Aorta (tissue), 5 donors: Measurements from ENCODE around the gene NOTO. TPM values are rescaled to one million over a fixed set of nuclear protein-coding genes. Genes with fewer than 3 reads are reported as not detected.

Source experiments
- ATAC-seq: fragments of 200-7000 bp; cut with Tn5 transposase; one replicate; pipeline ENCODE4 v1.9.1; 2022; ENCODE audit warnings: moderate library complexity; ENCODE audit not compliant: low FRiP score
- DNase-seq, 2 donors: peaks; one replicate each; pipeline ENCODE4 v3.0.0-alpha.2; 2020
- H3K27ac ChIP-seq, 2 donors: one replicate each; pipeline ENCODE4 v1.5.1; 2013; ENCODE audit warnings: low read length in 2 of 2, mild to moderate bottlenecking in 2 of 2, moderate library complexity in 2 of 2, control low read depth in 1 of 2, inconsistent platforms in 1 of 2, low read depth in 1 of 2
- H3K27me3 ChIP-seq, 2 donors: one replicate each; pipeline ENCODE4 v1.6.1; 2013; ENCODE audit warnings: control low read depth in 1 of 2, low read length in 1 of 2, mild to moderate bottlenecking in 1 of 2, moderate library complexity in 1 of 2; ENCODE audit not compliant: insufficient read depth in 2 of 2, control insufficient read depth in 1 of 2
- H3K36me3 ChIP-seq, 2 donors: one replicate each; pipeline ENCODE4 v1.6.1; 2013; ENCODE audit warnings: control low read depth in 1 of 2, low read length in 1 of 2, mild to moderate bottlenecking in 1 of 2; ENCODE audit not compliant: insufficient read depth in 2 of 2, control insufficient read depth in 1 of 2
- H3K4me1 ChIP-seq, 2 donors: one replicate each; pipeline ENCODE4 v1.6.1; 2013; ENCODE audit warnings: low read length in 2 of 2, control low read depth in 1 of 2, mild to moderate bottlenecking in 1 of 2, moderate library complexity in 1 of 2; ENCODE audit not compliant: insufficient read depth in 2 of 2, control insufficient read depth in 1 of 2
- H3K4me3 ChIP-seq, 2 donors: one replicate each; pipeline ENCODE4 v1.5.1; 2013; ENCODE audit warnings: low read length in 2 of 2, control low read depth in 1 of 2, mild to moderate bottlenecking in 1 of 2
- H3K9me3 ChIP-seq: one replicate; pipeline ENCODE4 v1.6.1; 2013; ENCODE audit warnings: mild to moderate bottlenecking, low read length; ENCODE audit not compliant: control insufficient read depth
- WGBS, 2 donors: extraction: QIAGEN DNeasy Blood & Tissue Kit; methylation state at CpG; one replicate each; pipeline ENCODE4 v1.1.7; 2013; 5-methylcytosine and 5-hydroxymethylcytosine counted together
- intact Hi-C, 2 donors: fragments of 100-400 bp; cut with DNase I; formaldehyde crosslinking; loops; one replicate each; pipeline versions ENCODE4 v1.14.2 to v1.15.0; 2022
- polyA plus RNA-seq, 2 donors: library from polyadenylated mRNA; stranded (reverse); fragments of 200-250 nt; gene quantifications; one replicate each; pipeline ENCODE4 v1.2.3, GENCODE V29; 2013
- total RNA-seq, 2 donors: library from RNA; stranded (reverse); fragmentation: NEBNext Ultra II Directional; extraction: Animal tissue kit (Norgen Biotek cat#: 25700); gene quantifications; one replicate each; pipeline ENCODE4 v1.2.1, GENCODE V29; 2021
- donor health status: healthy with polysubstance abuse.
- donor health status: Bipolar disorder and iron deficiency.
- donor health status: DM: no; HTN: no; CAD: no.
- donor health status: DM: no; HTN: no; CAD: no.
- donor health status: DM: yes; HTN: yes; CAD: no.

Gene NOTO
- total and polyA plus RNA-seq, 4 donors: not detected

DNA sequence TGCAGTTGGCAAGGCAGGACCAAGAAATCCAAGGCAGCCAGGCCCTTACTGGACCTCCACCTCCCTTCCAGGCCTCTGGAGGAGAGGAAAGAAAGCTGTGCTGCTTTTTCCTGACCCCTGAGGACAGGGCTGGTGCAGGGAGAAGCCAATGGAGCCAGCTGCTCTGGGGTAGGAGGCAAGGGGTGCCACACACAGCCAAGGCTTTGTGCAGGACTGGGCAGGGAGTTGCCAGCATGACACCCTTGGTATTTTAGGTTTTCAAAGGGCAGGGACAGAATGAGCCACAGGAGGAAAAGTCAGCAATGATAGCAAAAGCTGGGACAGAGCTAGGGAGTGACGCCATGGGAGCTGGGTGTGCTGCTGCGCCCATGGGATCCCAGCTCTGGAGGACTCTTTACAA is 54.6 kb downstream of the NOTO start:
- Histone ChIP-seq H3K4me3 (no peak overlapping the region), H3K27ac (no peak overlapping the region), H3K27me3 (no peaks in the 10 kb centered on the region), H3K36me3 (peaks cover 0 to 6% of the 10 kb centered on the region in 2 donors), H3K9me3 (no peaks in the 10 kb centered on the region), H3K4me1 (no peaks in the 10 kb centered on the region)
- intact Hi-C loops: no loop called here
- WGBS, 2 donors: 89% methylated on average over 2 of the region's 2 CpGs
- DNase-seq: no peak
- ATAC-seq: no peak

DNA sequence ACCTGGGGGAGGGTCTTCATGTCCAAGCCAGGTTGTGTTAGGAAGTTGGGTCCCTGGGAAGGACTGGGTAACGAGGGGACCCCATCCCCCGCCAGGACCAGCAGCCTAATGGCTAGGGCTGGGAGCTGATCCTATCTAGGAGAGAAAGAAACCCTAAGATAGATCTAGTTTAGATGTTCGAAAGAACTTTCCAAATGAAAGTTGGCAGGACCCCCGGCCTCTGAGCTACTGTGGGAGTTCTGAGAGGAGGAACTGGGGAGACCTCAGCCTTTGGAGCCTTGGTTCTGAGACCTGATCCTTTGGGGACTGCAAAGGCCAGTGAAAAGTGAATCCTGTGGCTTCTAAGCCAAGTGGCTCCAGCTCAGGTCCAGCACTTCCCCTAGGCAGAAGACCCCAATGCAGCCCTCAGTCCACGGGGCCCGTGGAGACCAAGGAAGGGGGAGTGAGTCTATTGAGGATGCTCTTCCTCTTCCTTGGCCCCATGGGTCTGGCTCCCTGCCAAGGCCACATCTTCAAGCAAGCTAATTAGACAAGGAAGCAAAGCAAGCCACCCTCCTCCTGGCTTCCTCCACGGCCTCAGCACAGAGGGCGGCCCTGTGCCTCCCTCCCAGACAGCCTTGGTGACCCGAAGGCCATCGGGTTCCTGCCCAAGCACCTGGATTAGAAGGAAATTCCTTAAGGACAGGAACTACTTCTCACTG is 55.2 kb downstream of the NOTO start:
- Histone ChIP-seq H3K27ac (no peak overlapping the region), H3K4me3 (no peak overlapping the region), H3K9me3 (no peaks in the 10 kb centered on the region), H3K36me3 (peaks cover 0 to 3% of the 10 kb centered on the region in 2 donors), H3K4me1 (no peaks in the 10 kb centered on the region), H3K27me3 (no peaks in the 10 kb centered on the region)
- ATAC-seq: no peak
- intact Hi-C loops: no loop called here
- peak in 1 of 2 donors; percentile 77 for DNase-seq
- 84 to 85% methylated on average over 10 of the region's 10 CpGs for WGBS, 2 donors

DNA sequence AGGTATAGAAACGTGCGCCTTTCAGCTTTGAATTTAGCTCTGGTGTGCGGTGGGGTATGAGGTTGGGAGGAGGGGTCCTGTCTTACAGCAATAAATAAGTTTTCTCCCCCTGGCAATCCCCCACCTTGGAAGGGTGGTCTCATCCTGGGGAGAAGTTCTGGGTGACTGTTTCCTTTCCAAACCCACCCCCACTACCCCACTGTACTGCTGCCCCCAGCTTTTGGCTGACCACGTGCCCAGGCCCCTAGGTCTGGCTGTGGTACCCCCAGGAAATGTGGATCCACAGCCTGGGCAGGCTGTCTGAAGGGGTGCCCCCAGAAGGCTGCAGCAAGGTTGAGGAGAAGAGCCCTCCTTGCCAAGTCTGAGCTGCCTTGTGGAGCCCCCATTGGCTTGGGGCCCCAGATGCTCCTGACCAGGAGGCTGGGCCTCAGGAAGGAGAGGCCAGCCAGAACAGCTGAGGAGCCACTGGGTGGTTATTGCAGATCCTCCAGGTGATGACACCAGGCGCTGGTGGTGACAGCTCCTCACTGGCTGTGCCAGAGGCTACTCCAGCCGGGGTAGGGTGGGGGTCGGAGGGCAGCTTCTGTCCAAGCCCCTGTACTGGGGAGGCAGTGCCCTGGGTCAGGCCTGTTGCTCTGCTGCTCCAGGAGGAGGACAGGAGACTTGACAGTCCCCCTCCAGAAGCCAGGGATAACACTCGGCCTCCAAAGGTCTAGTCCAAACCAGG is 56.0 kb downstream of the NOTO start:
- Histone ChIP-seq H3K4me3 (no peak overlapping the region), H3K27me3 (no peaks in the 10 kb centered on the region), H3K36me3 (peaks cover 0 to 1% of the 10 kb centered on the region in 2 donors), H3K27ac (no peak overlapping the region), H3K9me3 (no peaks in the 10 kb centered on the region), H3K4me1 (no peaks in the 10 kb centered on the region)
- DNase-seq (no peak), ATAC-seq (no peak)
- intact Hi-C loops: no loop called here
- 84 to 88% methylated on average over 8 of the region's 8 CpGs for WGBS, 2 donors

GRCh38 chr2:73258913-73259215 is 56.5 kb downstream of the NOTO start:
- Histone ChIP-seq H3K27me3 (no peaks in the 10 kb centered on the region), H3K9me3 (no peaks in the 10 kb centered on the region), H3K4me3 (no peak overlapping the region), H3K36me3 (peaks cover 0 to 1% of the 10 kb centered on the region in 2 donors), H3K27ac (no peak overlapping the region), H3K4me1 (no peaks in the 10 kb centered on the region)
- ATAC-seq (no peak), DNase-seq (no peak)
- WGBS, 2 donors: 96% methylated on average over 9 of the region's 9 CpGs
- intact Hi-C loops: no loop called here

- Histone ChIP-seq H3K27me3 (no peaks in the 10 kb centered on the region), H3K4me1 (no peaks in the 10 kb centered on the region), H3K4me3 (no peak overlapping the region), H3K27ac (no peak overlapping the region), H3K36me3 (no peaks in the 10 kb centered on the region), H3K9me3 (no peaks in the 10 kb centered on the region)
- DNase-seq (no peak), ATAC-seq (no peak)
- intact Hi-C loops: no loop called here
- WGBS, 2 donors: 90 to 91% methylated on average over 8 of the region's 8 CpGs
Measured at GRCh38 chr2:73259276-73259675, 56.9 kb downstream of the NOTO start.

DNA sequence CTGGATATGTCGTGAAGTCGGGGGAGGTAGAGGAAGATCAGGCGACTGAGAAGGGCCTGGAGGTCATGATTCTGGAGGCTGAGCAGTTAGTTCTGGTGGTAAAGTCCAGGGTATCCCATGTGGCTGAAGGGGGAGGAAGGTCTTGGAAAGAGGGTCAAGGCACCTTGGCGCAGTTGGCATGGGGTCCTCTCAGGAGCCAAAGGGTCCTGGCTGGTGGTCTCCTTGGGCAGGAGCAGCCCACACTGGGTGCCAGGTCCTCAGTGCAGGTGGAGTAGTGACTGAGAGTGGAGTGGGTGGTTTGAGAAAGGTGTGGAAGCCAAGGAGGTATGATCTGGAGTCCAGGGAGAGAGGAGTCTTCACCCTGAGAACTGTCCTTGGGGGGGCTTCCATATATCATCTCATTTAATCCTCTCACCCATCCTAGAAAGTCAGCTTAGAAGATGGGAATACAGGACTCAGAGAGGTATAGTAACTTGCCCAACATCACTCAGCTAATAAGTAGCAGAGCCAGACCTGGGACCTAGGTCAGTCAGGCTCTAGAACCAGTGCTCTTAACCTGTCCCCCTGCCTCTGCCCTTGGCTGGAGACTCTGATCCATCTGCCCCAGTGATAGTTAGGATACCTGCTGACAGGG is 57.4 kb downstream of the NOTO start:
- Histone ChIP-seq H3K4me3 (no peak overlapping the region), H3K9me3 (no peaks in the 10 kb centered on the region), H3K27me3 (no peaks in the 10 kb centered on the region), H3K4me1 (no peaks in the 10 kb centered on the region), H3K27ac (no peak overlapping the region), H3K36me3 (no peaks in the 10 kb centered on the region)
- intact Hi-C loops: no loop called here
- WGBS, 2 donors: 80 to 93% methylated on average over 4 of the region's 4 CpGs
- DNase-seq (no peak), ATAC-seq (no peak)

- Histone ChIP-seq H3K9me3 (no peaks in the 10 kb centered on the region), H3K27ac (no peak overlapping the region), H3K27me3 (no peaks in the 10 kb centered on the region), H3K4me1 (no peaks in the 10 kb centered on the region), H3K36me3 (no peaks in the 10 kb centered on the region), H3K4me3 (no peak overlapping the region)
- no peak for ATAC-seq
- DNase-seq: no peak
- WGBS, 2 donors: 13 to 18% methylated on average over 17 of the region's 17 CpGs
- intact Hi-C loops: no loop called here
Measured at GRCh38 chr2:73260338-73260984, 58.1 kb downstream of the NOTO start.
